ENCODE results near the gene IFITM2.
"Not testable (repeated sequence)": the region's sequence is repeated elsewhere in the genome, so short reads cannot be mapped to it uniquely, and the experiment has no call there.

IFITM2 gene

DNA sequence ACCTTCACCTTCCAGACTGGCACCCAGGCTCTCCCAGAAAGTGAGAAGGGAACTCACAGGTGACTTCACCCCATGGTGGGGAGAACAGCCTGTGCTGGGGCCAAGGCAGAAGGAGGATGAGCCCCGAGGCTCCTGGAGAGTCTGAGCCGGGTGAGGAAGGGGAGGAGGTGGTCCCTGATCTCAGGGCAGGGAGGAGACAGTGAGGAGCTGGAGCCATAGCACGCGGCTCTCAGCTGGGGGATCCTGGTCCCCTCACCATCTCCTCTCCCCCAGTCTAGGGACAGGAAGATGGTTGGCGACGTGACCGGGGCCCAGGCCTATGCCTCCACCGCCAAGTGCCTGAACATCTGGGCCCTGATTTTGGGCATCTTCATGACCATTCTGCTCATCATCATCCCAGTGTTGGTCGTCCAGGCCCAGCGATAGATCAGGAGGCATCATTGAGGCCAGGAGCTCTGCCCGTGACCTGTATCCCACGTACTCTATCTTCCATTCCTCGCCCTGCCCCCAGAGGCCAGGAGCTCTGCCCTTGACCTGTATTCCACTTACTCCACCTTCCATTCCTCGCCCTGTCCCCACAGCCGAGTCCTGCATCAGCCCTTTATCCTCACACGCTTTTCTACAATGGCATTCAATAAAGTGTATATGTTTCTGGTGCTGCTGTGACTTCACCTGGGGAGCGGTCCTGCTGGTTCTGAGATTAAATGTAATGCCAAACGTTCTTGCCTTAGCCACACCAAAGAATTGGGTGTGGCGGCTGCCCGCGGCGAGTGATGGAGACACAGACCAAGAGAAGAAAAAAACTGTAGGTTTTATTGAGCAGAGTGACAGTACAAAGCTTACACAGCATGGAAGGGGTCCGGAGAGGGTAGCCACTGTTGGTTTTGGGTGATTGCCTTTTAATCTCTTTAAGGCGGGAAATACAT, 1.4 kb downstream of the IFITM2 start:
- not testable (repeated sequence) for DNase-seq (ENCODE audit: low read depth in 2 of 2)

GRCh38 chr11:309979-310572, 2.5 kb downstream of the IFITM2 start:
- DNase-seq (ENCODE audit: low read depth in 2 of 2): not testable (repeated sequence)

DNA sequence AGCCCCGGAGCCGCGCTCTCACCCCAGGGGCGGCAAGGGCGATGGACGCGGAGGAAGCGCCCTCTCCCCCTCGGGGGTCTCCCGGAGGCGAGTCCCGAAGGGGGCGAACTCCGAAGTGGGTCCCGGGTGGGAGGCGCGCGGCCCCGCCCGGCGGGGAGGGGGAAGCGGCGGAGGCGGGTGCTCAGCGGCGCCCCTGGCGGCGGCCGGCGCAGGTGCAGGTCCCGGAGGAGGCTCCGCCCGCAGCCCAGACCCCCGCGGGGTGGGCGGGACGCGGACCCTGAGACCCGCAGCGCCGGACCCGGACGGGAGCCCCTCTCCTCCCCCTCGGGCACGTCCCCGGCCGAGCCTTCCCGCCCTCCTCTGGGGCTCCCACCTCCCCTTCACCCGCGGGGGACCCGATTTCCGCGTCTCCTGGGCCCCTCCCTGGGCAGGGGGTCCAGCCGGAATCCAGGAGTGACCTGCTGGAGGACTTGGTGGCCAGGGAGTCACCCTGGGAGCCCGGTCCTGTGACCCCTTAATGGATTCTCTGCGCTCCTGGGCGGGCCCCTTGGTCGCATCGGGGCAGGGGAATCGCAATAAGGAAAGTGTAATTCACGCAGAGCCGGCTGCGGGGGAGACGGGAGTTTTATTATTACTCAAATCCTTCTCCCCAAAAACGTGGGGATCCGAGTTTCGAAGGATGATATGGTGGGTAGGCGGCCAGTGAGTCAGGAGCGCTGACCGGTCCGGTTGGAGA, 3.6 kb downstream of the IFITM2 start:
- DNase-seq (ENCODE audit: low read depth in 2 of 2): not testable (repeated sequence)

GRCh38 chr11:312092-312816, 4.6 kb downstream of the IFITM2 start:
- peak in 1 of 2 experiments; percentile 21 for DNase-seq (ENCODE audit: low read depth in 2 of 2)

DNA sequence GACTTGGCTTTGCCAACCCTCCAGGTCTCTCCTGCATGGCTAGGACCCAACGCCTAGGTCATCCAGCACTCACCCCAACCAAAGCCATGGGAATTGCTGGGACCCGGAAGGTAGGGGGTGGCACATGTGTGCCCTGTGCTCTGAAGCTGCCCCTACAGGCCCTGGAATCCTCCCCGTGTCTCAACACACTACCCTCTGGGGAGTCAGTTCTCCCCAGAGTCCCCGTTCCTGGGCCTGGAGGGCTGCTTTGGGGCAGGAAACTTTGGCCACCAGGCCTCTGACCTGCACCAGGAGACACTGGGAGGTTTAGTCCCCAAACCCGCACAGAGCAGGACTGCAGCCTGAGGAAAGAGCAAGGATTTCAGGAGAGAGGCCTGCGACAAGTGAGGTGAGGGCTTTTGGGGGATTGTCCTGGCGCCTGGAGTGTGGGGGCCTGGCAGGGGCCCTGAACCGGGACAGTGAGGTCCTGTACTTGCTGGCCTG, 5.7 kb downstream of the IFITM2 start:
- DNase-seq (ENCODE audit: low read depth in 2 of 2): no peak

- peak in 1 of 2 experiments; percentile 50 for DNase-seq (ENCODE audit: low read depth in 2 of 2)
Measured at GRCh38 chr11:313787-314553, 6.4 kb downstream of the IFITM2 start, which contains the start of gene IFITM1. TSS of gene IFITM1 (plus strand) at chr11:314040. CDS start at chr11:314171, 131 bp downstream.

- not testable (repeated sequence) for DNase-seq (ENCODE audit: low read depth in 2 of 2)
Measured at GRCh38 chr11:314554-314875, 6.9 kb downstream of the IFITM2 start.

- no peak for DNase-seq (ENCODE audit: low read depth in 2 of 2)
Measured at GRCh38 chr11:315051-315481, 7.5 kb downstream of the IFITM2 start.

DNA sequence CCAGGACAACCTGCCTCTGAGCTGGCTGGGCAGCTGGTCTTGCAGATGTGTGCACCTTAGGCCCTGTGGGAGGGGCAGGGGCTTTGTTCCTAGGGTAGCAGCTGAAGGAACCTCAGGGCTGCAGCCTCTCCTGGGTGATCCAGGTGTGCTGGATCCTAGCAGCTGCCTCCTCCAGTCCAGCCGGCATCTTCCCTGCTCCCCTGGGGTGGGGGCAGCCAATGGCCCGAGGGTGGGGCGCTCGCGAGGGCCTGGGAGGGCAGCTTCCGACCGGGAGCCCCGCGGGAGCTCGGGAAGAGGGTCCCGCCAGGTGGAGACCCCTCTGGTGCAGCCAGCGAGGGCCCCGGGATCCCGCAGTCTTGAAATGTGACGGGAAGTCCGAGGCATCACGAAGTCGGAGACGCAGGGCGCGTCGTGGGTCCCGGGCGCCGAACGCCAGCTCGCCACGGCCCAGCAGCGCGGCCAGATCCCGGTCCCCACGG, 7.9 kb downstream of the IFITM2 start:
- DNase-seq (ENCODE audit: low read depth in 2 of 2): no peak

DNA sequence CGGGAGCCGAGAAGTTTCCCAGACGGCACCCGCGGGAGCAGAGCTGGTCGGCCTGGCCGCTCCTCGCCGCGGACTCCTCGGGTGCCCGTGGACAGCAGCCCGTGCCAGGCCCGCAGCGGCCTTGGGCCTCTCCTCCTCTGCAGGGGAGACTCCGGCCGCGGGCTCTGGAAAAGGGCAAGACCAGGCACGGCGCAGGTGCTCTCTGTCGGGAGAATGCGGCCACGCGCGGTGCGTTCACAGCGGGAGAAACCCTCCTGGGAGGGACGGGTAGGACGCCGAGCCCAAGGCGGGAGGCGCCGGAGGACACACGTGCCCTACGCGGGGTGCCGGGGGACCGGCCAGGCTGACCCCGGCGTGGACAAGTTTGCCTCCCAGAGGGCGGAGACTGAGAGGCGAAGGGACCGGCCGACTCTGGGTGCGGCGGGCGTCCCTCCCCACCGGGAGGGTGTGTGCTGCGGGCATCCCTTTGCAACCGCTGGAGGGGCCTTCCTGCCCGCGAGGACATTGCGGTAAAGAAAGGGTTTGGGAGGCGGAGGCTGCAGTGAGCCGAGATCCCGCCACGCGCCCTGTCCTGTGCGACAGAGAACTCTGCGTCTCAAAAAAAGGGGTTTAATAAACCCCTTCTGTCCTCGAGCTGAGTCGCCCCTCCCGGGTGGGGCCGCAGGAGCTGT, 8.6 kb downstream of the IFITM2 start:
- peak in 1 of 2 experiments; percentile 28 for DNase-seq (ENCODE audit: low read depth in 2 of 2)

DNA sequence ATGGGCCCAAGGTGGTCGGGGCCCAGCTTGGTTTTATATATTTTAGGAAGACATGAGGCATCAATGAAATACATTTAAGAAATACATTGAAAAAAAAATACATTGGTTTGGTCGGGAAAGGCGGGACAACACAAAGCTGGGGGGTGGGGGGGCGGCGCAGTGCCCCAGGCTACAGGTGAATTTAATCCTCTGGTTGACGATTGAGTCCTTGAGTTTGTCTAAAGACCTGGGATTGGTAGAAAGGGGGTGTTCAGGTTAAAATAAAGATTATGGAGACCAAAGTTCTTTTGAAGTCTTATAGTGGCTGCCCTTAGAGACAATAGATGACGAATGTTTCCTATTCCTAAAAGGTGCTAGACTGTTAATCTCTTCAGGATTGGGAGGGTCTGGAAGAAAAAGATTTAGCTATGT, 9.3 kb downstream of the IFITM2 start:
- DNase-seq (ENCODE audit: low read depth in 2 of 2): no peak

DNA sequence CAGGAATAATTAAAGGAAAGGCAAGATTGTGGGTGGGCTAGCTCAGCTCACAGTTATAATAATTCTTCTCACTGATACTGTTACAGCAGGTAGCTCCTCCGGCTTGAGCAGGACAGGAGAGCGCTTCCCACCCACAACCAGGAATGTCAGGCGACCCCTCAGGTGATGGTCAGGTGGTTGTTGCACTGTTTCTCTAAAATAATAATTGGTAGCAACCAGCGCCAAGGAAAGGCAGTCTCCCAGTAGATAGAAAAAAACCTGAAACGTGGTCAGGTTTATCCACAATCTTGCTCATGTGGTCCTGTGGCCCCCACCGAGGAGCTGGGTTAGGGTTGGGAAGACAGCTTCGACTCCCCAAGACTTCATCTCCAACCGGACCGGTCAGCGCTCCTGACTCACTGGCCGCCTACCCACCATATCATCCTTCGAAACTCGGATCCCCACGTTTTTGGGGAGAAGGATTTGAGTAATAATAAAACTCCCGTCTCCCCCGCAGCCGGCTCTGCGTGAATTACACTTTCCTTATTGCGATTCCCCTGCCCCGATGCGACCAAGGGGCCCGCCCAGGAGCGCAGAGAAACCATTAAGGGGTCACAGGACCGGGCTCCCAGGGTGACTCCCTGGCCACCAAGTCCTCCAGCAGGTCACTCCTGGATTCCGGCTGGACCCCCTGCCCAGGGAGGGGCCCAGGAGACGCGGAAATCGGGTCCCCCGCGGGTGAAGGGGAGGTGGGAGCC, 10.2 kb downstream of the IFITM2 start:
- DNase-seq (ENCODE audit: low read depth in 2 of 2): not testable (repeated sequence)

- not testable (repeated sequence) for DNase-seq (ENCODE audit: low read depth in 2 of 2)
Measured at GRCh38 chr11:318405-319120, 10.9 kb downstream of the IFITM2 start.

DNA sequence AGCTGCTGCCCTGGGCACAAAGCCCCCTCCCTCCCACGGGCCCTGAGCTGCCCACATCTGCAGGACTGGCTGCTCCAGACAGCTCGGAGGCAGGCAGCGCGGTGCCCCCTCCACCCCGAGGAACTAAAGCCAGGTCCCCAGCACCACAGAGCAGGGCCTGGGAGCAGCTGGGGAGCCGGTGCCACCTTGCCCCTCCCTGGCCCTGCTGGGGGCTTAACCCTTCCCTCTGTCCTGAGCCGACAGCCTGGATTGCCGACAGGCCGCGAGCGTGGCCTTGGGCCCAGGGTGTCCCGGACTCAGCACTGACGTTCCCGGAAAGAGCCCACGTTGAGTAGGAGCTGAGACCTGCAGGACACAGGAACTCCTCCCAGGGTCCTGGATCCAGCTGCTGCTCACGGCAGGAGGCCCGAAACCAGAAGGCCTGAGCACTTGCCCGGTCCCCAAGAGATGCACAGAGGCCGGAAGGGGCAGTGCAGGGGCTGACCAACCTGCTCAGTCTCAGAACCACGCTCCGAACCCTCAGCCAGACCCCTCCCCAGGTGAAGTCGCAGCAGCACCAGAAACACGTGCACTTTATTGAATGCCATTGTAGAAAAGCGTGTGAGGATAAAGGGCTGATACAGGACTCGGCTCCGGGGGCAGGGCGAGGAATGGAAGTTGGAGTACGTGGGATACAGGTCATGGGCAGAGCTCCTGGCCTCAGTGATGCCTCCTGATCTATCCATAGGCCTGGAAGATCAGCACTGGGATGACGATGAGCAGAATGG, 11.7 kb downstream of the IFITM2 start:
- DNase-seq (ENCODE audit: low read depth in 2 of 2): not testable (repeated sequence)

DNA sequence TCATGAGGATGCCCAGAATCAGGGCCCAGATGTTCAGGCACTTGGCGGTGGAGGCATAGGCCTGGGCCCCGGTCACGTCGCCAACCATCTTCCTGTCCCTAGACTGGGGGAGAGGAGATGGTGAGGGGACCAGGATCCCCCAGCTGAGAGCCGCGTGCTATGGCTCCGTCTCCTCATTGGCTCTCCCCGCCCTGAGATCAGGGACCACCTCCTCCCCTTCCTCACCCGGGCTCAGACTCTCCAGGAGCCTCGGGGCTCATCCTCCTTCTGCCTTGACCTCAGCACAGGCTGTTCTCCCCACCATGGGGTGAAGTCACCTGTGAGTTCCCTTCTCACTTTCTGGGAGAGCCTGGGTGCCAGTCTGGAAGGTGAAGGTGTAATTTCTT, 12.3 kb downstream of the IFITM2 start:
- not testable (repeated sequence) for DNase-seq (ENCODE audit: low read depth in 2 of 2)

GRCh38 chr11:324156-324555, 16.5 kb downstream of the IFITM2 start:
- DNase-seq (ENCODE audit: low read depth in 2 of 2): no peak

DNA sequence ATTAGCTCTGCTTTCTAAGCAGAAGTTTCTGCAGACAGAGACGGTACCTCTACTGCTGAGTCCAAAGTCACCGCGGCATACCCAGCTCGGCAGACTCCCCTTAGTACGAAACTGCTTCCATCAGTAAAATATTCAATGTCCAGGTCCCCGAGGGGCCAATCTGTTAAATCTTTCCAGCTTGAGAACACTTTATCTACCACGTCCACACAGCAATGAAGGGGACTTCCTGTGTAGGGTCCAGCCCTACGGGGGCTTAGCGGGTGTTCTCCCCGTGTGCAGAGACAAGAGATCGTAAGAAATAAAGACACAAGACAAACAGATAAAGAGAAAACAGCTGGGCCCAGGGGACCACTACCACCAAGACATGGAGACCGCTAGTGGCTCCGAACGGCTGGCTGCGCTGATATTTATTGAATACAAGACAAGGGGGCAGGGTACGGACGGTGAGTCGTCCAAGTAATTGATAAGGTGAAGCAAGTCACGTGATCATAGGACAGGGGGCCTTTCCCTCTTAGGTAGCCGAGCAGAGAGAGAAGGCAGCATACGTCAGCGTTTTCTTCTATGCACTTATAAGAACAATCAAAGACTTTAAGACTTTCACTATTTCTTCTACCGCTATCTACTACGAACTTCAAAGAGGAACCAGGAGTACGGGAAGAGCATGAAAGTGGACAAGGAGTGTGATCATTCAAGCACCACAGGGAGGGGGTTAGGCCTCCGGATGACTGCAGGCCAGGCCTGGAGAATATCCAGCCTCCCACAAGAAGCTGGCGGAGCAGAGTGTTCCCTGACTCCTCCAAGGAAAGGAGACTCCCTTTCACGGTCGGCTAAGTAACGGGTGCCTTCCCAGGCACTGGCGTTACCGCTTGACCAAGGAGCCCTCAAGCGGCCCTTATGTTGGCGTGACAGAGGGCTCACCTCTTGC, 17.2 kb downstream of the IFITM2 start:
- not testable (repeated sequence) for DNase-seq (ENCODE audit: low read depth in 2 of 2)

Data from stimulated activated CD4-positive, alpha-beta T cell treated with anti-CD3 and anti-CD28 coated beads, Interleukin-12 subunit alpha, Interleukin-12 subunit beta, amount 100 ng/mL, for 24 hours (primary cell).